GM12801 (cell line): ENCODE data around the gene KRTAP10-10.

ENCODE experiments used
- CTCF ChIP-seq: IDR thresholded peaks from one replicate; pipeline ENCODE4 v1.5.1; 2011; ENCODE audit warnings: control low read depth; ENCODE audit not compliant: insufficient read length; ENCODE audit errors: extremely low read depth

The KRTAP10-10 gene

GRCh38 chr21:44670642-44671432 lies 33.7 kb downstream of the KRTAP10-10 start:
- TF ChIP-seq CTCF = no peak

DNA sequence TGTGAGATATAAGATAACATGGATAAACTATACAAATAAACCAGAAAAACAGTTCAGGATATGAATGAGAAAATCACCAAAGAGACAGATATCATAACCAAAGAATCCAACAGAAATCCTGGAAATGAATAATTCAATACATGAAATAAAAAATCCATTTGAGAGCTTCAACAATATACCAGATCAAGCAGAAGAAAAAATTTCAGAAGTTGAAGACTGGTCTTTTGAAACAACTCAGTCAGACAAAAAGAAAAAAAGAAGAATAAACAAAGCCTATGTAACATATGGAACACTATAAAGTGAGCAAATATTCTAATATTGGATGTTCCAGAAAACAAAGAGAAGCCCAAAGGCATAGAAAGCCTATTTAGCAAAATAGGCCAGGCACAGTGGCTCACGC lies 34.8 kb downstream of the KRTAP10-10 start:
- no peak for TF ChIP-seq CTCF

DNA sequence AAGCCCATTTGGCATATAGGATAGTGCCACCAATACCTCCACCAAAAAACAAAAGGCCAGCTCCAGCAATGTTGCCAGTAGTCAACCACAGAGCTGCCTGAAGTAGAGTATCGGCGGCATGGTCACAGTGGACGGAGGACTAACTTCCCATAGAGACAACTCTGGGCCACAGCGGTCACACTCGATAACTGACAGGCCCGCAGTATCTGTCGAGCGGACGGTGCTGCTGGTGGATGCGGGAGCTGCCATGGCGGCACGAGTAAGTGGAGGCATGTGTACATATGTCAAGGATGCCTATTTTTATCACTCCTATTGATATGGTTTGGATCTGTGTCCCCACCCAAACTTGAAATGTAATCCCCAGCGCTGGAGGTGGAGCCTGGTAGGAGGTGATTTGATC lies 40.7 kb downstream of the KRTAP10-10 start:
- no peak for TF ChIP-seq CTCF

DNA sequence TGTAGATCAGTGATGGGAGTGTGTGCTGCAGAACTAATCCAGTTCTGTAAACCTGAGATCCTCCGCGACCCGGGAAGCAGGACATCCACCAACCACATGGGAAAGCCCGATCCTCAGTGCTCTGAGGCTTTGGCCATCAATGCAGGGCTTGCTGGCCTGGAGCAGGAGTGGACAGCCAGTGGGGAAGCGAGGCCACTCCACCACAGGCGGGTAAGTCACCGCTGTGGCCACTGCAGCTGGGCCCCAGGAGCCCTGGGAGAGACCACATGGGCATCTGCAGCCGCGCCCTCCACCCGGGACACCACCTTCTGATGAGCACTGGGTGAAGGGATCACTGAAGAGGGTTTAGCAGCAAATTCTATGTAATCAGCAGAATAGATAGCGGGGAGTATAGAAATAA lies 44.0 kb downstream of the KRTAP10-10 start:
- no peak for TF ChIP-seq CTCF

DNA sequence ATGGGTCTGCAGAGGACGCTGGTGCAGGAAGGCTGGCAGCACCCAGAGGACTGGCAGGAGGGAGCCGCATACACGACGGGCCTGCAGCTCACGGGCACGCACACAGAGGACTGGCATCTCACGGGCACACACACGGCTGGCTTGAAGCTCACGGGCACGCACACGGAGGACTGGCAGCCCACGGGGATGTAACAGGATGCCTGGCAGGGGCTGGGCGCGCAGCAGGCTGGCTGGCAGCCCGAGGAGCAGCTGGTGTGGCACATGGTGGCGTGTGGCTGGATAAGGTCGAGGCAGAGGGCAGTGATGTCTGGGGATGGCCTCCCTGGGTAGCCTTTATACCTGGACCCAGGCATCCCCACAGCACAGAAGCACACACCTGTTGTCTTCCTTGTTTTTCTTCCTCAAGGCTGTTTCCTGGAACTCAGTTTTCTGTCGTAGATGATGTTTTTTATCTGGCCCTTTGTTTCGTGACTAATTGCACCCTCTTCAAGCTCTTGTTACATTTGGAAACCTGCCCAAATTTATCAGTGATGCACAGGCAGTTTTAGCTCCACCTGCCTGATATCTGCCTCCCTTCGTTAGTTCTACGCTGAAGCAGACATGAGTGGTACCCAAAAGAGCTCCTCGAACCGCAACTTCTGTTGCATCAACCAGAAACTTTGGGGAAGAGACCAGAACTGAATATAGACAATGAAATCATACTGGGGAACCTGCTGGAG lies 44.9 kb downstream of the KRTAP10-10 start, which contains the start of gene KRTAP12-1:
Gene KRTAP12-1 (minus strand): TSS at position 303 of the 719 bp plus-strand sequence. CDS start 40 bp downstream, at position 263.
- TF ChIP-seq CTCF = no peak

DNA sequence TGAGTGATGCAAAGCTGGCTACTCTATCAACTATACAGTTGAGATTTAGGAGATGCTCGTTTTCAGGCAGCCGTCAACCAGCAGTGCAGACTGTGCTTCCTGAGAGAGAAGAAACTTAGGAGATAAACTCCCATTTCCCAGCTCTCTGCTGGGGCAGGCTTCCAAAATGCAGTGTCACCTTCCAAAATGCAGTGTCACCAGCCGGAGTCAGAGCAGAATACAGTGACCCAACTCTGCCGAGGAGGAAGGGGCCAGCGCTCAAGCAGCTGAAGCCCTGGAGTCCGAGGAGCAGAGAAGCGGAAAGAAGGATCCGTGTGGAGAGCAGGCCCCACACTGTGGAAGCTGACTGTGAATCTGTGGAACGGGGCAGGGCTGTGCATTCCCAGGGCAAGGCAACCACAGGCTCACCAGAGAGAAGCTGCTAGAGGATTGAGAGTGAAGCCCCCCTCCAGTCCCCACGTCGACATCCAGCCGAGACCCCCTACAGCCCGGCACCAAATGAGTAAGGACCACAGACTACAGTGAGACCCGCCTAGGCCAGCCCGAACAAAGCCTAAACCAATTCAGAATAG lies 45.5 kb downstream of the KRTAP10-10 start:
- TF ChIP-seq CTCF = no peak

- TF ChIP-seq CTCF = no peak
Observed at GRCh38 chr21:44684077-44684476, 46.9 kb downstream of the KRTAP10-10 start.
